Astrocyte (in vitro differentiated cells and primary cell): ENCODE data around the gene AP4S1.

Source experiments
- EZH2 ChIP-seq: IDR thresholded peaks from 2 replicates; pipeline ENCODE4 v1.6.1; 2012; ENCODE audit warnings: mild to moderate bottlenecking, low read length, inconsistent platforms; ENCODE audit not compliant: insufficient read depth
- TF ChIP-seq, protein P1 (sequence below): IDR thresholded peaks from 2 replicates; pipeline ENCODE4 v1.5.1; 2011; ENCODE audit warnings: low read depth, mild to moderate bottlenecking, inconsistent platforms, low read length, moderate library complexity; ENCODE audit not compliant: insufficient read depth

DNA sequence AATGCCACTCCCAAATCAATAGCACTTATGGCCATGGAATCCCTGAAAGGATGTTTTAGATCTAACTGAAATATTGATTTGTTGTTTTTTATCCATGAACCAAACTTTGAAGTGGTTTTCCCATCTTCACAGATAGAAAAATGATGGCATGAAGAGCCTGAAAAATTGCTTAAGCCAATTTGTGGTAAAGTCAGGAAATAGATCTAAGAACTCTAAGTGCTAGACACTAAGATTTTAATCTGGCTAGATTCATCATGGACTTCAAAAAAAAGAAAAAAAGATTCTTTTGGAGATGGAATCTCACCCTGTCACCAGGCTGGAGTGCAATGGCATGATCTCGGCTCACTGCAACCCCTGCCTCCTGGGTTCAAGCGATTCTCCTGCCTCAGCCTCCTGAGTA lies 45.7 kb downstream of the AP4S1 start:
- TF ChIP-seq, protein P1, sequence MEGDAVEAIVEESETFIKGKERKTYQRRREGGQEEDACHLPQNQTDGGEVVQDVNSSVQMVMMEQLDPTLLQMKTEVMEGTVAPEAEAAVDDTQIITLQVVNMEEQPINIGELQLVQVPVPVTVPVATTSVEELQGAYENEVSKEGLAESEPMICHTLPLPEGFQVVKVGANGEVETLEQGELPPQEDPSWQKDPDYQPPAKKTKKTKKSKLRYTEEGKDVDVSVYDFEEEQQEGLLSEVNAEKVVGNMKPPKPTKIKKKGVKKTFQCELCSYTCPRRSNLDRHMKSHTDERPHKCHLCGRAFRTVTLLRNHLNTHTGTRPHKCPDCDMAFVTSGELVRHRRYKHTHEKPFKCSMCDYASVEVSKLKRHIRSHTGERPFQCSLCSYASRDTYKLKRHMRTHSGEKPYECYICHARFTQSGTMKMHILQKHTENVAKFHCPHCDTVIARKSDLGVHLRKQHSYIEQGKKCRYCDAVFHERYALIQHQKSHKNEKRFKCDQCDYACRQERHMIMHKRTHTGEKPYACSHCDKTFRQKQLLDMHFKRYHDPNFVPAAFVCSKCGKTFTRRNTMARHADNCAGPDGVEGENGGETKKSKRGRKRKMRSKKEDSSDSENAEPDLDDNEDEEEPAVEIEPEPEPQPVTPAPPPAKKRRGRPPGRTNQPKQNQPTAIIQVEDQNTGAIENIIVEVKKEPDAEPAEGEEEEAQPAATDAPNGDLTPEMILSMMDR, result no peak
- no peak for TF ChIP-seq EZH2
